DOHH2 (cell line): ENCODE results near the gene CIDEA.

Experiments
- H3F3A ChIP-seq: fragments of 200-600 bp; sonication (generic), shearing (Covaris generic); 2 replicates; pipeline ENCODE4 v1.6.0; 2016; ENCODE audit warnings: antibody characterized with exemption, mild to moderate bottlenecking; ENCODE audit not compliant: control insufficient read depth, insufficient read depth
- H3K27ac ChIP-seq: fragments of 200-600 bp; sonication (generic); 2 replicates; pipeline ENCODE4 v1.5.1; 2014; ENCODE audit warnings: low read depth, mild to moderate bottlenecking, low read length, moderate library complexity
- H3K27me3 ChIP-seq: fragments of 200-600 bp; sonication (generic); 2 replicates; pipeline ENCODE4 v1.6.1; 2014; ENCODE audit warnings: mild to moderate bottlenecking, low read length, mixed read lengths; ENCODE audit not compliant: control insufficient read depth
- H3K36me3 ChIP-seq: fragments of 200-600 bp; sonication (generic); 2 replicates; pipeline ENCODE4 v1.6.1; 2014; ENCODE audit warnings: mild to moderate bottlenecking, low read length, moderate library complexity, mixed read lengths; ENCODE audit not compliant: control insufficient read depth
- H3K4me1 ChIP-seq: fragments of 200-600 bp; sonication (generic); 2 replicates; pipeline ENCODE4 v1.6.1; 2014; ENCODE audit warnings: mild to moderate bottlenecking, low read length, mixed read lengths; ENCODE audit not compliant: control insufficient read depth
- H3K4me2 ChIP-seq: fragments of 200-600 bp; sonication (generic); 2 replicates; pipeline ENCODE4 v1.6.0; 2014; ENCODE audit warnings: mild to moderate bottlenecking, low read length, moderate library complexity
- H3K4me3 ChIP-seq: fragments of 200-600 bp; sonication (generic); 2 replicates; pipeline ENCODE4 v1.5.1; 2014; ENCODE audit warnings: mild to moderate bottlenecking, low read length, mixed read lengths
- H3K79me2 ChIP-seq: fragments of 200-600 bp; sonication (generic); 2 replicates; pipeline ENCODE4 v1.6.1; 2014; ENCODE audit warnings: mild to moderate bottlenecking, low read length, mixed read lengths; ENCODE audit not compliant: control insufficient read depth
- H3K9me2 ChIP-seq: fragments of 200-600 bp; sonication (generic); replicated peaks from 2 replicates; pipeline ENCODE4 v1.6.1; 2014; ENCODE audit warnings: mild to moderate bottlenecking, low read length, mixed read lengths; ENCODE audit not compliant: control insufficient read depth
- H3K9me3 ChIP-seq: fragments of 200-600 bp; sonication (generic); 2 replicates; pipeline ENCODE4 v1.6.1; 2014; ENCODE audit warnings: antibody characterized with exemption, low read length, mixed read lengths; ENCODE audit not compliant: control insufficient read depth, insufficient read depth
- H4K20me1 ChIP-seq: fragments of 200-600 bp; sonication (generic); 2 replicates; pipeline ENCODE4 v1.6.0; 2014; ENCODE audit warnings: low read depth, mild to moderate bottlenecking, antibody characterized with exemption, low read length, moderate library complexity; ENCODE audit not compliant: control insufficient read depth, insufficient read depth
- CTCF ChIP-seq: fragments of 200-600 bp; sonication (generic); IDR thresholded peaks from one replicate; pipeline ENCODE4 v1.5.1; 2014; ENCODE audit warnings: antibody characterized with exemption, mild to moderate bottlenecking, low read depth, low read length; ENCODE audit not compliant: poor library complexity, severe bottlenecking
- EZH2phosphoT487 ChIP-seq: fragments of 200-600 bp; sonication (generic); IDR thresholded peaks from 2 replicates; pipeline ENCODE4 v1.6.1; 2017; ENCODE audit warnings: borderline replicate concordance, mild to moderate bottlenecking, antibody characterized with exemption, low read length, moderate library complexity, mixed read lengths

CIDEA gene

GRCh38 chr18:12282442-12283039 lies 28.4 kb downstream of the CIDEA start:
- H3K4me3 ChIP-seq: no peak overlapping the region
- no peak for TF ChIP-seq CTCF
- TF ChIP-seq EZH2phosphoT487: no peak
- H3K27ac ChIP-seq: no peak overlapping the region
- no peaks in the 10 kb centered on the region for H3K9me2 ChIP-seq
- H3K79me2 ChIP-seq: no peaks in the 10 kb centered on the region
- no peaks in the 10 kb centered on the region for H3K4me1 ChIP-seq
- no peaks in the 10 kb centered on the region for H3F3A ChIP-seq
- no peaks in the 10 kb centered on the region for H3K36me3 ChIP-seq
- no peaks in the 10 kb centered on the region for H3K9me3 ChIP-seq
- H3K27me3 ChIP-seq: no peaks in the 10 kb centered on the region
- no peaks in the 10 kb centered on the region for H4K20me1 ChIP-seq
- no peak overlapping the region for H3K4me2 ChIP-seq

- TF ChIP-seq EZH2phosphoT487: no peak
- peak; percentile 9 for TF ChIP-seq CTCF
- Histone ChIP-seq H3K9me3 (no peaks in the 10 kb centered on the region), H3F3A (no peaks in the 10 kb centered on the region), H3K27me3 (no peaks in the 10 kb centered on the region), H3K27ac (no peak overlapping the region), H3K79me2 (no peaks in the 10 kb centered on the region), H4K20me1 (no peaks in the 10 kb centered on the region), H3K9me2 (no peaks in the 10 kb centered on the region), H3K4me2 (no peak overlapping the region), H3K4me1 (no peaks in the 10 kb centered on the region), H3K4me3 (no peak overlapping the region), H3K36me3 (no peaks in the 10 kb centered on the region)
Observed at GRCh38 chr18:12283256-12283655, 29.1 kb downstream of the CIDEA start.

- Histone ChIP-seq H3K27me3 (0 out of 2 replicates have a peak, but pooled peaks cover under 1% of the 10 kb centered on the region), H3K4me1 (no peaks in the 10 kb centered on the region), H3K79me2 (no peaks in the 10 kb centered on the region), H3K4me3 (no peak overlapping the region), H3F3A (no peaks in the 10 kb centered on the region), H3K4me2 (no peak overlapping the region), H3K36me3 (no peaks in the 10 kb centered on the region), H3K27ac (no peak overlapping the region), H3K9me3 (no peaks in the 10 kb centered on the region), H4K20me1 (no peaks in the 10 kb centered on the region), H3K9me2 (no peaks in the 10 kb centered on the region)
- TF ChIP-seq EZH2phosphoT487 (no peak), CTCF (no peak)
Observed at GRCh38 chr18:12283666-12284065, 29.5 kb downstream of the CIDEA start.
